Mesendoderm (in vitro differentiated cells): Measurements from ENCODE around the gene ZBTB42.

Source experiments
- DNase-seq: peaks from one replicate; pipeline ENCODE4 v3.0.0; 2013
- H2AK5ac ChIP-seq: 2 replicates; pipeline ENCODE4 v1.6.1; 2013; ENCODE audit warnings: low read length, inconsistent platforms
- H2BK120ac ChIP-seq: 2 replicates; pipeline ENCODE4 v1.6.1; 2013; ENCODE audit warnings: low read depth, mild to moderate bottlenecking, low read length, moderate library complexity, mixed read lengths
- H2BK15ac ChIP-seq: replicated peaks from 2 replicates; pipeline ENCODE4 v1.6.1; 2013; ENCODE audit warnings: low read depth, mild to moderate bottlenecking, moderate library complexity
- H2BK5ac ChIP-seq: 2 replicates; pipeline ENCODE4 v1.6.1; 2013; ENCODE audit warnings: low read length, inconsistent platforms
- H3K18ac ChIP-seq: 2 replicates; pipeline ENCODE4 v1.6.1; 2013; ENCODE audit warnings: mild to moderate bottlenecking, low read length, mixed read lengths
- H3K23ac ChIP-seq: one replicate; pipeline ENCODE4 v1.6.1; 2013; ENCODE audit warnings: low read length
- H3K27ac ChIP-seq: 2 replicates; pipeline ENCODE4 v1.5.1; 2013; ENCODE audit warnings: low read depth, mild to moderate bottlenecking, inconsistent platforms, low read length, moderate library complexity
- H3K27me3 ChIP-seq: 2 replicates; pipeline ENCODE4 v1.6.1; 2013; ENCODE audit warnings: low read length, control low read depth, mild to moderate bottlenecking, inconsistent platforms; ENCODE audit not compliant: insufficient read depth, poor library complexity
- H3K36me3 ChIP-seq: 2 replicates; pipeline ENCODE4 v1.6.1; 2013; ENCODE audit warnings: low read length, inconsistent platforms; ENCODE audit not compliant: control insufficient read depth, insufficient read depth
- H3K4ac ChIP-seq: one replicate; pipeline ENCODE4 v1.6.1; 2013; ENCODE audit warnings: low read depth, mild to moderate bottlenecking, low read length, moderate library complexity
- H3K4me1 ChIP-seq: 2 replicates; pipeline ENCODE4 v1.6.1; 2013; ENCODE audit warnings: low read depth, low read length, inconsistent platforms; ENCODE audit not compliant: control insufficient read depth
- H3K4me2 ChIP-seq: 2 replicates; pipeline ENCODE4 v1.6.1; 2013; ENCODE audit warnings: low read length
- H3K4me3 ChIP-seq: 2 replicates; pipeline ENCODE4 v1.5.1; 2013; ENCODE audit warnings: mild to moderate bottlenecking, low read length
- H3K56ac ChIP-seq: one replicate; pipeline ENCODE4 v1.6.1; 2013; ENCODE audit warnings: low read length
- H3K79me1 ChIP-seq: 2 replicates; pipeline ENCODE4 v1.6.1; 2013; ENCODE audit warnings: low read length, inconsistent platforms
- H3K79me2 ChIP-seq: 2 replicates; pipeline ENCODE4 v1.6.1; 2013; ENCODE audit warnings: mild to moderate bottlenecking, low read length; ENCODE audit not compliant: control insufficient read depth, insufficient read depth
- H3K9ac ChIP-seq: 2 replicates; pipeline ENCODE4 v1.6.1; 2013; ENCODE audit warnings: low read length, inconsistent platforms
- H4K5ac ChIP-seq: one replicate; pipeline ENCODE4 v1.6.1; 2013; ENCODE audit warnings: low read length
- H4K8ac ChIP-seq: one replicate; pipeline ENCODE4 v1.6.1; 2013; ENCODE audit warnings: low read depth, mild to moderate bottlenecking, control low read depth, low read length, moderate library complexity
- WGBS: extraction: QIAGEN DNeasy Blood & Tissue Kit; methylation state at CpG from one replicate; pipeline ENCODE4 v1.1.7; 2013; ENCODE audit warnings: low lambda C conversion rate, missing lambda C conversion rate; ENCODE audit not compliant: insufficient coverage; ENCODE audit errors: extremely low coverage; 5-methylcytosine and 5-hydroxymethylcytosine counted together

ZBTB42 gene

DNA sequence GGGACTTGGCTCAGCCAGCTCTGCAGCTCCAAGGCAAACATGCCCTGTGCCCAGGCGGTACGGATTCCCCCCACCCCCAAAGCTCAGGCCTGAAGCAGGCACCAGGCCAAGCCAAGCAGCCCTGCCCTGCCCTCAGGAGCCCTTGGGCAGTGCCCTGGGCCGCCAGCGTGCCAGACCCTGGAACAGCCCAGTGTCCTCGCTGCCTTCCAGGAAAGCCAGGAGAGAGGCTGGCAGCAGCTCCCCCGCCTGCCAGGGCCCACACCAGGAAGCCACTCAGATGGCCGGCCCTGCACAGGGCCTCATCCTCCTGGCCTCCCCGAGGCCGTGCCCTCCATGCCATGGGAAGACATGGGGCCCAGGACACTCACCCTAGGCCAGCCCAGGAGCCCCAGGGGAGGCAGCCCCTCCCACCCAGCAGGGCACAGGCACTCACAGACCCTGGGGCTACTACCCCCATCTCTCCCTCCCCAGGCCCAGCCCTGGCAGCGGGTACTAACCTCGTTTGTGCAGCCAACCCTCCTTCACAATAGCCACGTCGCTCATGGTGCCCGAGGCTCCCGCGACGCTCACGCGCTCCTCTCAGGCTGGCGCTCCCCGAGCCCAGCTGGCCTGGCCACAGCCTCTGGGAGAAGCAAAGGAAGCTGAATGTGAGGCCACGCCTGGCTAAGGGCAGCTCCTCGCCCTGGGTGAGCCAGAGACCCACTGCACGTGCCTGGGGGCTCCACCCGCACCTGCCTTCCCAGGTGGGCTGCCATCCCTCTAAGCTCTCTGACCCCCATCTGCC is 8.6 kb upstream of the ZBTB42 start:
- H3K79me1 ChIP-seq: peaks cover 19% of the 10 kb centered on the region
- H3K4ac ChIP-seq: no peak overlapping the region
- H3K23ac ChIP-seq: no peak overlapping the region
- H3K56ac ChIP-seq: no peak overlapping the region
- no peak overlapping the region for H2BK120ac ChIP-seq
- no peak overlapping the region for H4K8ac ChIP-seq
- H2BK5ac ChIP-seq: no peak overlapping the region
- no CpG with 5 or more reads among the region's 25 CpGs for WGBS
- DNase-seq: no peak
- no peak overlapping the region for H4K5ac ChIP-seq
- H3K4me2 ChIP-seq: no peak overlapping the region
- H3K27me3 ChIP-seq: no peaks in the 10 kb centered on the region
- no peak overlapping the region for H2BK15ac ChIP-seq
- no peak overlapping the region for H2AK5ac ChIP-seq
- H3K36me3 ChIP-seq: no peaks in the 10 kb centered on the region
- H3K9ac ChIP-seq: no peak overlapping the region
- H3K4me1 ChIP-seq: peaks cover 9% of the 10 kb centered on the region
- peaks cover 6% of the 10 kb centered on the region for H3K79me2 ChIP-seq
- no peak overlapping the region for H3K18ac ChIP-seq
- H3K27ac ChIP-seq: no peak overlapping the region
- H3K4me3 ChIP-seq: no peak overlapping the region

DNA sequence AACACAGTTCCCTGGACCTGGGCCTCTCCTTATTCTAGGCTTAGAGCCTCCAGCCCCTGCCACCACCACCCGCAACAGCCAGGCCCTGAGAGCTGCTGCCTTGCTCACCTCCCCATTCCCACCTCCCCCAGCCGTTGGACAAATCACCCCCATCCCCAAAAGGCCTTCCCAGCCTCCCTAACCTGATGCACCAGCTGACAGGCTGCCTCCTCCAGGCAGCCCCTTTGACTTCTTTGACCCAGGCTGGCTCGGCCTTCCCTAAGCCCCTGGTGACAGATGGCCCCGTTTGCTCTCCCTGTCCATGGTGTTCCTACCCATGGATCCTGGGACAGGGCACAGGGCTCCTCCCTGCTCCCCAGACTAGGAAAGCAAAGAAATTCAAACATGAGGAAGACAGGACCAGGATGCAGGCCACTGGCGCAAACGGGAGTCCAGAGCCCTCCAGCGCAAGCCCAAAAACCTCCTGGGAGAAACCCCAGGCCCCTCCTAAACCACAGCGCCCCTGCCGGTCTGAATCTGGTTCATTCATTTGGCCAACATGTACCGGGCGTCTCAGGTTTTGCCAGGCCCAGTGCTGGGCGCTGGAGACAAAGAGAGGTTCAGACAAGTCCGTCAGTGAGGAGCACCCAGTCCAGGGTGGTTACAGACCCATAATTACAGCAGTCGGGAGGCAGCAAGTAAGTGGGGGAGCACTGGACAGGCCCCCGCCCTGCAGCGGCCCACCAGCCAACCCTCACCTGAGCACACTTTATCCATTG is 7.8 kb upstream of the ZBTB42 start:
- H3K36me3 ChIP-seq: no peaks in the 10 kb centered on the region
- peaks cover 9% of the 10 kb centered on the region for H3K4me1 ChIP-seq
- H3K4me3 ChIP-seq: no peak overlapping the region
- no CpG with 5 or more reads among the region's 16 CpGs for whole genome bisulfite sequencing
- no peak overlapping the region for H2BK120ac ChIP-seq
- no peak overlapping the region for H2BK5ac ChIP-seq
- H3K27me3 ChIP-seq: no peaks in the 10 kb centered on the region
- H3K56ac ChIP-seq: peak overlapping the region; percentile 85
- peaks cover 6% of the 10 kb centered on the region for H3K79me2 ChIP-seq
- no peak overlapping the region for H3K18ac ChIP-seq
- H3K4me2 ChIP-seq: no peak overlapping the region
- no peak overlapping the region for H3K23ac ChIP-seq
- no peak overlapping the region for H2AK5ac ChIP-seq
- H2BK15ac ChIP-seq: no peak overlapping the region
- H3K9ac ChIP-seq: peak overlapping the region; percentile 21
- no peak for DNase-seq
- H3K79me1 ChIP-seq: peaks cover 19% of the 10 kb centered on the region
- no peak overlapping the region for H3K27ac ChIP-seq
- H3K4ac ChIP-seq: no peak overlapping the region
- H4K5ac ChIP-seq: no peak overlapping the region
- H4K8ac ChIP-seq: no peak overlapping the region

DNA sequence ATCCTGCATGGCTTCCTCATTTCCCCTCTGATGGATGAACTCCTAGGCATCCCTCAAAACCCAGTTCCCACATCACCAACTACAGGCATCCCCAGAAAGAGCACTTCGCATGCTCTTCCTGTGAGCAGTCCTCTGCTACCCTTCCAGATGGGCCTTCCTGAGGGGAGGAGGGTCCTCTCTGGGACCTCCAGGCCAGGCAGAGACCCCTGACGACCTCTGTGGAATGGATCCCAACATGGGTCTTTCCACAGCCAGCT is 7.3 kb upstream of the ZBTB42 start:
- H3K27ac ChIP-seq: no peak overlapping the region
- H3K79me1 ChIP-seq: peaks cover 19% of the 10 kb centered on the region
- no peak overlapping the region for H2BK120ac ChIP-seq
- H3K79me2 ChIP-seq: peaks cover 6% of the 10 kb centered on the region
- no peak overlapping the region for H4K5ac ChIP-seq
- H3K36me3 ChIP-seq: no peaks in the 10 kb centered on the region
- peak overlapping the region; percentile 85 for H3K56ac ChIP-seq
- peak overlapping the region; percentile 42 for H3K4me2 ChIP-seq
- no peak overlapping the region for H3K18ac ChIP-seq
- H3K4me1 ChIP-seq: peaks cover 9% of the 10 kb centered on the region
- DNase-seq: no peak
- H2BK15ac ChIP-seq: no peak overlapping the region
- WGBS: no CpG with 5 or more reads among the region's 2 CpGs
- no peak overlapping the region for H2AK5ac ChIP-seq
- no peak overlapping the region for H3K23ac ChIP-seq
- peak overlapping the region; percentile 69 for H3K9ac ChIP-seq
- H3K27me3 ChIP-seq: peaks cover 3% of the 10 kb centered on the region
- H3K4me3 ChIP-seq: no peak overlapping the region
- H3K4ac ChIP-seq: no peak overlapping the region
- no peak overlapping the region for H4K8ac ChIP-seq
- H2BK5ac ChIP-seq: no peak overlapping the region

DNA sequence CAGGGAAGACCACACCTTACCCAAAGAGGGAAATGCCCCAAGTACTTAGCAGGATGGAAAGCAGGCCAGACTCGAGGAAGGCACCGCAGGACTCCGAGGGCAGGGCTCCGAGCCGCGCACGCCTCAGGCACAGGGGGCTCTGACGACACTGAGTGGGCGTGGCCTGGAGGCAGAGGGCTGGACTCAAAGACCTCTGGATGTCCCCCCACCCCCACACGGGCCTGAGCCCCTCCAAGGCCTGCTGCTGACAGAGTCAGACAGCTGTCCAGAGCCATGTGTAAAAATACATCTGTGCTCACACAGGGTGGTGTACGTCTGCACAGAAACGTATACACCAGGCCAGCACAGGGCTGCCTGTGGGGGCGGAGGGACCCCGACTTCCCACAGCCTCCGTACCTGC is 6.8 kb upstream of the ZBTB42 start:
- Histone ChIP-seq H3K27me3 (peaks cover 3% of the 10 kb centered on the region), H3K4me3 (peak overlapping the region; percentile 78), H4K5ac (no peak overlapping the region), H3K79me2 (peaks cover 6% of the 10 kb centered on the region), H4K8ac (no peak overlapping the region), H3K9ac (peak overlapping the region; percentile 91), H2BK120ac (no peak overlapping the region), H2BK15ac (no peak overlapping the region), H3K56ac (peak overlapping the region; percentile 90), H3K79me1 (peaks cover 19% of the 10 kb centered on the region), H3K23ac (no peak overlapping the region), H3K18ac (no peak overlapping the region), H2BK5ac (no peak overlapping the region), H2AK5ac (no peak overlapping the region), H3K4me1 (peaks cover 9% of the 10 kb centered on the region), H3K36me3 (no peaks in the 10 kb centered on the region), H3K4me2 (peak overlapping the region; percentile 95), H3K4ac (no peak overlapping the region), H3K27ac (no peak overlapping the region)
- peak; percentile 90 for DNase-seq
- no CpG with 5 or more reads among the region's 15 CpGs for WGBS

DNA sequence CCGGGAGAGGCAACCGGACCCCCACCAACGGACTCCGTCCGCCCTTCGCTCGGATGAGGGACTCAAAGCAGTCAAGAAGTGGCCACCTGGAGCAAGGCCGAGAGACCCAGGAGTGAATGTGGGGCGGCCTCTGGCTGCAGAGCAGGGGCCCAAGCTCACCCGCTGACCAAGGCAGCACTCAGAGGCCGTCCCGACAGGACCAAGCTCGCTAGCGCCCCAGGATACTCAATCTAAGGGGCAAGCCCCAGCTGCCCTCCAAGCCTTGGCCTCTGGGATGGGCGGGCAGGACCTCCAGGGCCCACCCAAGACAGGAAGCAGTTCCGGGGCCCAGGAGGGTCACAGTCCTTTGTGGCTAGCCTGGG is 6.3 kb upstream of the ZBTB42 start:
- H3K27ac ChIP-seq: no peak overlapping the region

More for the DNA sequence above, 6.3 kb upstream of the ZBTB42 start:
- H3K36me3 ChIP-seq: no peaks in the 10 kb centered on the region
- H3K56ac ChIP-seq: peak overlapping the region; percentile 90
- H3K4me3 ChIP-seq: peak overlapping the region; percentile 78
- H4K8ac ChIP-seq: no peak overlapping the region
- H3K18ac ChIP-seq: peak overlapping the region; percentile 76
- peak overlapping the region; percentile 91 for H3K9ac ChIP-seq
- H3K79me1 ChIP-seq: peaks cover 19% of the 10 kb centered on the region
- no CpG with 5 or more reads among the region's 16 CpGs for WGBS
- H2BK15ac ChIP-seq: no peak overlapping the region
- no peak overlapping the region for H2BK120ac ChIP-seq
- H3K23ac ChIP-seq: peak overlapping the region; percentile 94
- H3K79me2 ChIP-seq: peaks cover 6% of the 10 kb centered on the region
- peaks cover 3% of the 10 kb centered on the region for H3K27me3 ChIP-seq
- no peak overlapping the region for H4K5ac ChIP-seq
- H2BK5ac ChIP-seq: no peak overlapping the region
- H3K4ac ChIP-seq: no peak overlapping the region
- H2AK5ac ChIP-seq: no peak overlapping the region
- H3K4me1 ChIP-seq: peaks cover 9% of the 10 kb centered on the region
- peak; percentile 45 for DNase-seq
- H3K4me2 ChIP-seq: peak overlapping the region; percentile 95
